Stimulated activated CD4-positive, alpha-beta T cell treated with anti-CD3 and anti-CD28 coated beads, Interleukin-12 subunit alpha, Interleukin-12 subunit beta, amount 100 ng/mL, for 48 hours (primary cell): ENCODE results near the gene RPLP2.

Experiments
- DNase-seq, 3 donors: peaks; one replicate each; pipeline ENCODE4 v3.0.0-alpha.2; 2020; ENCODE audit warnings: low read depth in 2 of 3, low spot score in 1 of 3

Gene RPLP2

GRCh38 chr11:846496-847098 lies 36.8 kb downstream of the RPLP2 start:
- no peak for DNase-seq

- no peak for DNase-seq
Observed at GRCh38 chr11:847876-848275, 38.1 kb downstream of the RPLP2 start.

- peak in 2 of 3 donors; percentile 56 to 70 for DNase-seq
Observed at GRCh38 chr11:848380-848931, 38.7 kb downstream of the RPLP2 start.

GRCh38 chr11:849104-849824 lies 39.5 kb downstream of the RPLP2 start:
- DNase-seq = no peak

- no peak for DNase-seq
Observed at GRCh38 chr11:849951-850774, 40.4 kb downstream of the RPLP2 start.

- DNase-seq = no peak
Observed at GRCh38 chr11:850775-851763, 41.3 kb downstream of the RPLP2 start.

- DNase-seq = no peak
Observed at GRCh38 chr11:852762-853161, 43.0 kb downstream of the RPLP2 start.

- no peak for DNase-seq
Observed at GRCh38 chr11:853682-854448, 44.1 kb downstream of the RPLP2 start.

GRCh38 chr11:854601-855329 lies 45.0 kb downstream of the RPLP2 start:
- DNase-seq = no peak

- DNase-seq = no peak
Observed at GRCh38 chr11:855330-855674, 45.5 kb downstream of the RPLP2 start.

- no peak for DNase-seq
Observed at GRCh38 chr11:855796-856195, 46.0 kb downstream of the RPLP2 start.

- no peak for DNase-seq
Observed at GRCh38 chr11:856397-856796, 46.6 kb downstream of the RPLP2 start.

- DNase-seq = no peak
Observed at GRCh38 chr11:858053-858761, 48.4 kb downstream of the RPLP2 start.

GRCh38 chr11:858762-859339 lies 49.1 kb downstream of the RPLP2 start:
- DNase-seq = no peak

GRCh38 chr11:859394-860131 lies 49.8 kb downstream of the RPLP2 start:
- DNase-seq = no peak

- DNase-seq = no peak
Observed at GRCh38 chr11:860234-861104, 50.7 kb downstream of the RPLP2 start.

- DNase-seq = no peak
Observed at GRCh38 chr11:861105-861479, 51.3 kb downstream of the RPLP2 start.
